H1 (cell line): ENCODE data around the gene GINS2. TPM values are rescaled to one million over a fixed set of nuclear protein-coding genes. Genes with fewer than 3 reads are reported as not detected.

ENCODE experiments used
- ASH2L ChIP-seq: fragments of 200-600, 300-600 bp; sonication (generic); IDR thresholded peaks from one replicate; pipeline ENCODE4 v1.7.1; 2017; ENCODE audit warnings: low read length
- BACH1 ChIP-seq: IDR thresholded peaks from 2 replicates; pipeline ENCODE4 v1.6.1; 2012; ENCODE audit warnings: low read length, improper control_type of control experiment
- CBX8 ChIP-seq: fragments of 300-800, 300-1000 bp; sonication (generic); IDR thresholded peaks from 2 replicates; pipeline ENCODE4 v1.7.1; 2016; ENCODE audit warnings: low read depth, low read length, borderline replicate concordance
- CHD1 ChIP-seq: IDR thresholded peaks from 2 replicates; pipeline ENCODE4 v1.6.1; 2012; ENCODE audit warnings: low read depth, low read length, improper control_type of control experiment
- CTBP2 ChIP-seq: IDR thresholded peaks from 2 replicates; pipeline ENCODE4 v1.7.0; 2011; ENCODE audit warnings: borderline replicate concordance, mild to moderate bottlenecking, moderate library complexity, mixed read lengths, low read length; ENCODE audit not compliant: insufficient read depth, insufficient read length
- FOSL1 ChIP-seq: IDR thresholded peaks from 2 replicates; pipeline ENCODE4 v1.6.1; 2011; ENCODE audit warnings: mild to moderate bottlenecking, low read depth, low read length, moderate library complexity; ENCODE audit not compliant: insufficient read depth
- HDAC2 ChIP-seq, 2 experiments: fragments of 300-600 bp in 1 of 2; sonication (generic) in 1 of 2; IDR thresholded peaks; 2 replicates each; pipeline ENCODE4 v1.6.1; 2011 to 2012; ENCODE audit warnings: low read depth in 2 of 2, low read length in 2 of 2, mild to moderate bottlenecking in 2 of 2, moderate library complexity in 2 of 2, borderline replicate concordance in 1 of 2, inconsistent platforms in 1 of 2
- KDM4A ChIP-seq: IDR thresholded peaks from one replicate; pipeline ENCODE4 v1.7.1; 2012; ENCODE audit warnings: low read depth, mild to moderate bottlenecking, moderate library complexity, low read length, inconsistent platforms; ENCODE audit not compliant: severe bottlenecking
- SRF ChIP-seq: IDR thresholded peaks from 2 replicates; pipeline ENCODE4 v1.6.1; 2011; ENCODE audit warnings: mild to moderate bottlenecking, low read depth, low read length, moderate library complexity
- TAF7 ChIP-seq: optimal IDR thresholded peaks from 2 replicates; pipeline ENCODE3; 2011; ENCODE audit warnings: low read depth, mild to moderate bottlenecking, inconsistent platforms, low read length, moderate library complexity, borderline replicate concordance
- polyA plus RNA-seq, 7 experiments: library from polyadenylated mRNA; depleted of rRNA in 3 of 7; stranded (reverse) in 5 of 7; unstranded in 2 of 7; fragments of >200 nt in 5 of 7; fragments of 200-250 nt in 2 of 7; gene quantifications; 1 replicate in 5 of 7; 2 replicates in 1 of 7; 4 replicates in 1 of 7; pipeline versions ENCODE4 v1.2.1 to v1.2.3, GENCODE V29; 2011 to 2013; ENCODE audit warnings: missing spikeins in 2 of 7, mixed read lengths in 2 of 7
- total RNA-seq: library from RNA; stranded (reverse); fragmentation: NEBNext Ultra II Directional; extraction: Animal tissue kit (Norgen Biotek cat#: 25700); gene quantifications from 2 replicates; pipeline ENCODE4 v1.2.1, GENCODE V29; 2021
- TF ChIP-seq, protein P1 (sequence below): fragments of 300-600 bp; sonication (generic); IDR thresholded peaks from 2 replicates; pipeline ENCODE4 v1.7.1; 2012; ENCODE audit warnings: low read length, moderate library complexity, mild to moderate bottlenecking, inconsistent platforms; ENCODE audit not compliant: insufficient replicate concordance

The GINS2 gene
- total and polyA plus RNA-seq, 2 of the 8 experiments (the other 6 are each of a cell fraction or from before 2014, with no cell fraction given) = 29.4 to 59.1 TPM

DNA sequence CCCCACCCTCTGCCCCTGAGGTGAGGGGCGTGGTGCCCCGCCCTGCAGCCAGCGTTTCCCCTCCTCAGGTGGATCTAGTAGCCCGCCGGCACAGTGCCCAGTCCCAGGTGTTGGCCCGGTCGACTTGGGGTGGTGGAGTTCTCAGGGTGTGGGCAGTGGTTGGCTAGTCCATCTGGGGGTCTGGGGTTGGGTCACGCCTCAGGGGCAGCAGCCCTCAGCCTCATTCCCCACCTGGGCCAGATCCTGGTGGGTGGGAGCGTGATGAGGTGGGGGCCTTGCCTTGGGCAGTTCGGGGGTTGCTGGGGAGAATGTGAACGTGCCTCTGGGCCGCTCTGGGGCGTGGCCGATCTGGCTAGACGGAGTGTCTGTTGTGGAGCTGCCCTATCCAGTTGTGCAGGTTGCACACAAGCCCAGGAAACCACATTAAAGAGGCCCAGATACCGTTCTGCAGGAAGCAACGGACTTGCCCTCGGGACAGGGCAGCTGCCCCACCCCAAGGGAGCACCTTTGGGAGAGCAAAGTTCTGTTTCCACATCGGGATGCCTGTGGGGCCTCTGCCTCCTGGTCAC is 43.6 kb downstream of the GINS2 start (continued):
- TF ChIP-seq, protein P1, sequence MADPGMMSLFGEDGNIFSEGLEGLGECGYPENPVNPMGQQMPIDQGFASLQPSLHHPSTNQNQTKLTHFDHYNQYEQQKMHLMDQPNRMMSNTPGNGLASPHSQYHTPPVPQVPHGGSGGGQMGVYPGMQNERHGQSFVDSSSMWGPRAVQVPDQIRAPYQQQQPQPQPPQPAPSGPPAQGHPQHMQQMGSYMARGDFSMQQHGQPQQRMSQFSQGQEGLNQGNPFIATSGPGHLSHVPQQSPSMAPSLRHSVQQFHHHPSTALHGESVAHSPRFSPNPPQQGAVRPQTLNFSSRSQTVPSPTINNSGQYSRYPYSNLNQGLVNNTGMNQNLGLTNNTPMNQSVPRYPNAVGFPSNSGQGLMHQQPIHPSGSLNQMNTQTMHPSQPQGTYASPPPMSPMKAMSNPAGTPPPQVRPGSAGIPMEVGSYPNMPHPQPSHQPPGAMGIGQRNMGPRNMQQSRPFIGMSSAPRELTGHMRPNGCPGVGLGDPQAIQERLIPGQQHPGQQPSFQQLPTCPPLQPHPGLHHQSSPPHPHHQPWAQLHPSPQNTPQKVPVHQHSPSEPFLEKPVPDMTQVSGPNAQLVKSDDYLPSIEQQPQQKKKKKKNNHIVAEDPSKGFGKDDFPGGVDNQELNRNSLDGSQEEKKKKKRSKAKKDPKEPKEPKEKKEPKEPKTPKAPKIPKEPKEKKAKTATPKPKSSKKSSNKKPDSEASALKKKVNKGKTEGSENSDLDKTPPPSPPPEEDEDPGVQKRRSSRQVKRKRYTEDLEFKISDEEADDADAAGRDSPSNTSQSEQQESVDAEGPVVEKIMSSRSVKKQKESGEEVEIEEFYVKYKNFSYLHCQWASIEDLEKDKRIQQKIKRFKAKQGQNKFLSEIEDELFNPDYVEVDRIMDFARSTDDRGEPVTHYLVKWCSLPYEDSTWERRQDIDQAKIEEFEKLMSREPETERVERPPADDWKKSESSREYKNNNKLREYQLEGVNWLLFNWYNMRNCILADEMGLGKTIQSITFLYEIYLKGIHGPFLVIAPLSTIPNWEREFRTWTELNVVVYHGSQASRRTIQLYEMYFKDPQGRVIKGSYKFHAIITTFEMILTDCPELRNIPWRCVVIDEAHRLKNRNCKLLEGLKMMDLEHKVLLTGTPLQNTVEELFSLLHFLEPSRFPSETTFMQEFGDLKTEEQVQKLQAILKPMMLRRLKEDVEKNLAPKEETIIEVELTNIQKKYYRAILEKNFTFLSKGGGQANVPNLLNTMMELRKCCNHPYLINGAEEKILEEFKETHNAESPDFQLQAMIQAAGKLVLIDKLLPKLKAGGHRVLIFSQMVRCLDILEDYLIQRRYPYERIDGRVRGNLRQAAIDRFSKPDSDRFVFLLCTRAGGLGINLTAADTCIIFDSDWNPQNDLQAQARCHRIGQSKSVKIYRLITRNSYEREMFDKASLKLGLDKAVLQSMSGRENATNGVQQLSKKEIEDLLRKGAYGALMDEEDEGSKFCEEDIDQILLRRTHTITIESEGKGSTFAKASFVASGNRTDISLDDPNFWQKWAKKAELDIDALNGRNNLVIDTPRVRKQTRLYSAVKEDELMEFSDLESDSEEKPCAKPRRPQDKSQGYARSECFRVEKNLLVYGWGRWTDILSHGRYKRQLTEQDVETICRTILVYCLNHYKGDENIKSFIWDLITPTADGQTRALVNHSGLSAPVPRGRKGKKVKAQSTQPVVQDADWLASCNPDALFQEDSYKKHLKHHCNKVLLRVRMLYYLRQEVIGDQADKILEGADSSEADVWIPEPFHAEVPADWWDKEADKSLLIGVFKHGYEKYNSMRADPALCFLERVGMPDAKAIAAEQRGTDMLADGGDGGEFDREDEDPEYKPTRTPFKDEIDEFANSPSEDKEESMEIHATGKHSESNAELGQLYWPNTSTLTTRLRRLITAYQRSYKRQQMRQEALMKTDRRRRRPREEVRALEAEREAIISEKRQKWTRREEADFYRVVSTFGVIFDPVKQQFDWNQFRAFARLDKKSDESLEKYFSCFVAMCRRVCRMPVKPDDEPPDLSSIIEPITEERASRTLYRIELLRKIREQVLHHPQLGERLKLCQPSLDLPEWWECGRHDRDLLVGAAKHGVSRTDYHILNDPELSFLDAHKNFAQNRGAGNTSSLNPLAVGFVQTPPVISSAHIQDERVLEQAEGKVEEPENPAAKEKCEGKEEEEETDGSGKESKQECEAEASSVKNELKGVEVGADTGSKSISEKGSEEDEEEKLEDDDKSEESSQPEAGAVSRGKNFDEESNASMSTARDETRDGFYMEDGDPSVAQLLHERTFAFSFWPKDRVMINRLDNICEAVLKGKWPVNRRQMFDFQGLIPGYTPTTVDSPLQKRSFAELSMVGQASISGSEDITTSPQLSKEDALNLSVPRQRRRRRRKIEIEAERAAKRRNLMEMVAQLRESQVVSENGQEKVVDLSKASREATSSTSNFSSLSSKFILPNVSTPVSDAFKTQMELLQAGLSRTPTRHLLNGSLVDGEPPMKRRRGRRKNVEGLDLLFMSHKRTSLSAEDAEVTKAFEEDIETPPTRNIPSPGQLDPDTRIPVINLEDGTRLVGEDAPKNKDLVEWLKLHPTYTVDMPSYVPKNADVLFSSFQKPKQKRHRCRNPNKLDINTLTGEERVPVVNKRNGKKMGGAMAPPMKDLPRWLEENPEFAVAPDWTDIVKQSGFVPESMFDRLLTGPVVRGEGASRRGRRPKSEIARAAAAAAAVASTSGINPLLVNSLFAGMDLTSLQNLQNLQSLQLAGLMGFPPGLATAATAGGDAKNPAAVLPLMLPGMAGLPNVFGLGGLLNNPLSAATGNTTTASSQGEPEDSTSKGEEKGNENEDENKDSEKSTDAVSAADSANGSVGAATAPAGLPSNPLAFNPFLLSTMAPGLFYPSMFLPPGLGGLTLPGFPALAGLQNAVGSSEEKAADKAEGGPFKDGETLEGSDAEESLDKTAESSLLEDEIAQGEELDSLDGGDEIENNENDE = no peak
- TF ChIP-seq ASH2L = no peak
- TF ChIP-seq BACH1 = no peak
- TF ChIP-seq CBX8 = no peak
- no peak for TF ChIP-seq CHD1
- no peak for TF ChIP-seq SRF
- no peak for TF ChIP-seq KDM4A
- TF ChIP-seq FOSL1 = no peak
- TF ChIP-seq HDAC2 (IDR thresholded peaks at IDR 0.05; ENCODE audit: borderline replicate concordance in 1 of 2, low read depth in 2 of 2, low read length in 2 of 2) = no peak
- no peak for TF ChIP-seq TAF7
- TF ChIP-seq CTBP2 = no peak
